ENCODE results near the gene SLC39A7. TPM values are rescaled to one million over a fixed set of nuclear protein-coding genes. Genes with fewer than 3 reads are reported as not detected.

Gene SLC39A7
- total RNA-seq, 2 donors from 2014 or later: 56.1 to 58.3 TPM

- no peak overlapping the region for H3K27ac Mint-ChIP-seq
- H3K9me3 Mint-ChIP-seq: no peaks in the 10 kb centered on the region
- peaks cover 27% of the 10 kb centered on the region for H3K27me3 Mint-ChIP-seq (ENCODE audit: low read depth)
- ATAC-seq (replicated peaks in 1 of 2): no peak
- H3K4me3 Mint-ChIP-seq: no peak overlapping the region
- no peak for DNase-seq
- H3K36me3 Mint-ChIP-seq (ENCODE audit: insufficient read depth in 2 of 2): peaks cover 0 to 2% of the 10 kb centered on the region in 2 donors
- H3K4me1 Mint-ChIP-seq (ENCODE audit: low read depth): peaks cover 16% of the 10 kb centered on the region
Observed at GRCh38 chr6:33189625-33190448, 10.8 kb upstream of the SLC39A7 start.

GRCh38 chr6:33190504-33191107, 10.1 kb upstream of the SLC39A7 start:
- DNase-seq (no peak), ATAC-seq (replicated peaks in 1 of 2) (no peak)
- Mint-ChIP-seq H3K4me1 (ENCODE audit: low read depth) (peaks cover 15% of the 10 kb centered on the region), H3K27me3 (ENCODE audit: low read depth) (peaks cover 27% of the 10 kb centered on the region), H3K36me3 (ENCODE audit: insufficient read depth in 2 of 2) (peaks cover 3 to 8% of the 10 kb centered on the region in 2 donors), H3K4me3 (no peak overlapping the region), H3K27ac (no peak overlapping the region), H3K9me3 (no peaks in the 10 kb centered on the region)

- H3K27ac Mint-ChIP-seq: no peak overlapping the region
- peaks cover 5 to 12% of the 10 kb centered on the region in 2 donors for H3K36me3 Mint-ChIP-seq (ENCODE audit: insufficient read depth in 2 of 2)
- ATAC-seq (replicated peaks in 1 of 2) (no peak), DNase-seq (no peak)
- peaks cover 25% of the 10 kb centered on the region for H3K27me3 Mint-ChIP-seq (ENCODE audit: low read depth)
- H3K4me1 Mint-ChIP-seq (ENCODE audit: low read depth): peaks cover 19% of the 10 kb centered on the region
- H3K4me3 Mint-ChIP-seq: peak overlapping the region in 1 of 2 donors; percentile 37
- H3K9me3 Mint-ChIP-seq: no peaks in the 10 kb centered on the region
Observed at GRCh38 chr6:33191383-33192104, 9.1 kb upstream of the SLC39A7 start.

GRCh38 chr6:33192105-33192646, 8.5 kb upstream of the SLC39A7 start, which contains the start of gene COL11A2:
COL11A2 (minus strand) TSS chr6:33192467; CDS start chr6:33192240, 227 bp downstream.
- peaks cover 23% of the 10 kb centered on the region for H3K4me1 Mint-ChIP-seq (ENCODE audit: low read depth)
- H3K27ac Mint-ChIP-seq: no peak within 1 kb of the TSS
- H3K36me3 Mint-ChIP-seq (ENCODE audit: insufficient read depth in 2 of 2): peaks cover 5 to 13% of the 10 kb centered on the region in 2 donors
- DNase-seq: no peak
- ATAC-seq (replicated peaks in 1 of 2): peak; percentile 37 to 38
- H3K27me3 Mint-ChIP-seq (ENCODE audit: low read depth): peaks cover 21% of the 10 kb centered on the region
- no peaks in the 10 kb centered on the region for H3K9me3 Mint-ChIP-seq
- peak within 1 kb of the TSS; percentile 68 to 75 for H3K4me3 Mint-ChIP-seq

- Mint-ChIP-seq H3K27me3 (ENCODE audit: low read depth) (peaks cover 21% of the 10 kb centered on the region), H3K4me1 (ENCODE audit: low read depth) (peaks cover 31% of the 10 kb centered on the region), H3K36me3 (ENCODE audit: insufficient read depth in 2 of 2) (peaks cover 5 to 14% of the 10 kb centered on the region in 2 donors), H3K9me3 (no peaks in the 10 kb centered on the region), H3K27ac (no peak overlapping the region), H3K4me3 (peak overlapping the region; percentile 68 to 75)
- peak; percentile 25 to 30 for ATAC-seq (replicated peaks in 1 of 2)
- DNase-seq: peak in 1 of 2 donors; percentile 30
Observed at GRCh38 chr6:33192671-33193602, 7.7 kb upstream of the SLC39A7 start.

- no peak for ATAC-seq (replicated peaks in 1 of 2)
- peak overlapping the region in 1 of 2 donors; percentile 57 for H3K4me3 Mint-ChIP-seq
- H3K27me3 Mint-ChIP-seq (ENCODE audit: low read depth): peaks cover 21% of the 10 kb centered on the region
- H3K27ac Mint-ChIP-seq: no peak overlapping the region
- no peak for DNase-seq
- H3K36me3 Mint-ChIP-seq (ENCODE audit: insufficient read depth in 2 of 2): peaks cover 5 to 17% of the 10 kb centered on the region in 2 donors
- peaks cover 38% of the 10 kb centered on the region for H3K4me1 Mint-ChIP-seq (ENCODE audit: low read depth)
- no peaks in the 10 kb centered on the region for H3K9me3 Mint-ChIP-seq
Observed at GRCh38 chr6:33193619-33194018, 7.0 kb upstream of the SLC39A7 start.

GRCh38 chr6:33194431-33194979, 6.2 kb upstream of the SLC39A7 start:
- no peak for DNase-seq
- peaks cover 21% of the 10 kb centered on the region for H3K27me3 Mint-ChIP-seq (ENCODE audit: low read depth)
- no peak for ATAC-seq (replicated peaks in 1 of 2)
- no peak overlapping the region for H3K4me3 Mint-ChIP-seq
- no peaks in the 10 kb centered on the region for H3K9me3 Mint-ChIP-seq
- peaks cover 5 to 17% of the 10 kb centered on the region in 2 donors for H3K36me3 Mint-ChIP-seq (ENCODE audit: insufficient read depth in 2 of 2)
- no peak overlapping the region for H3K27ac Mint-ChIP-seq
- peaks cover 47% of the 10 kb centered on the region for H3K4me1 Mint-ChIP-seq (ENCODE audit: low read depth)

- H3K27me3 Mint-ChIP-seq (ENCODE audit: low read depth): peaks cover 16% of the 10 kb centered on the region
- ATAC-seq (replicated peaks in 1 of 2): no peak
- H3K4me1 Mint-ChIP-seq (ENCODE audit: low read depth): peaks cover 50% of the 10 kb centered on the region
- DNase-seq: no peak
- no peak overlapping the region for H3K27ac Mint-ChIP-seq
- H3K4me3 Mint-ChIP-seq: no peak overlapping the region
- peaks cover 5 to 17% of the 10 kb centered on the region in 2 donors for H3K36me3 Mint-ChIP-seq (ENCODE audit: insufficient read depth in 2 of 2)
- H3K9me3 Mint-ChIP-seq: no peaks in the 10 kb centered on the region
Observed at GRCh38 chr6:33195304-33196165, 5.1 kb upstream of the SLC39A7 start.

- peaks cover 64% of the 10 kb centered on the region for H3K4me1 Mint-ChIP-seq (ENCODE audit: low read depth)
- peak overlapping the region; percentile 98 to 100 for H3K4me3 Mint-ChIP-seq
- H3K36me3 Mint-ChIP-seq (ENCODE audit: insufficient read depth in 2 of 2): peaks cover 18 to 29% of the 10 kb centered on the region in 2 donors
- H3K27ac Mint-ChIP-seq: no peak overlapping the region
- no peaks in the 10 kb centered on the region for H3K27me3 Mint-ChIP-seq (ENCODE audit: low read depth)
- DNase-seq (peak; percentile 36 to 44), ATAC-seq (replicated peaks in 1 of 2) (peak; percentile 44 to 48)
- H3K9me3 Mint-ChIP-seq: no peaks in the 10 kb centered on the region
Observed at GRCh38 chr6:33197431-33198048, 3.1 kb upstream of the SLC39A7 start.

GRCh38 chr6:33198159-33198852, 2.4 kb upstream of the SLC39A7 start:
- peaks cover 66% of the 10 kb centered on the region for H3K4me1 Mint-ChIP-seq (ENCODE audit: low read depth)
- peak overlapping the region; percentile 98 to 100 for H3K4me3 Mint-ChIP-seq
- DNase-seq: no peak
- H3K9me3 Mint-ChIP-seq: no peaks in the 10 kb centered on the region
- peaks cover 25 to 37% of the 10 kb centered on the region in 2 donors for H3K36me3 Mint-ChIP-seq (ENCODE audit: insufficient read depth in 2 of 2)
- peak overlapping the region; percentile 83 for H3K27ac Mint-ChIP-seq
- H3K27me3 Mint-ChIP-seq (ENCODE audit: low read depth): no peaks in the 10 kb centered on the region
- ATAC-seq (replicated peaks in 1 of 2): no peak
